Natural killer cell treated with Interleukin-12 subunit alpha and Interleukin-12 subunit beta and Interleukin-15 and Interleukin-18, amount 100 ng/mL, for 72 hours (primary cell): ENCODE data around the gene TROAP. TPM values are rescaled to one million over a fixed set of nuclear protein-coding genes. Genes with fewer than 3 reads are reported as not detected.
"Not testable (repeated sequence)": the region's sequence is repeated elsewhere in the genome, so short reads cannot be mapped to it uniquely, and the experiment has no call there.

Experiments
- ATAC-seq, 2 donors: fragments of 150-1000 bp; cut with Tn5 transposase in 1 of 2; sonication (Bioruptor Pico), chemical (Tn5 transposase) in 1 of 2; 2 replicates each; pipeline ENCODE4 v1.10.0; 2021
- DNase-seq: peaks from one replicate; pipeline ENCODE4 v3.0.0; 2022; ENCODE audit warnings: low spot score
- H3K27ac Mint-ChIP-seq, 2 donors: 1 replicate in 1 of 2; 2 replicates in 1 of 2; pipeline ENCODE4 v1.8.0; 2022; ENCODE audit warnings: mixed read lengths in 2 of 2, mild to moderate bottlenecking in 1 of 2, moderate library complexity in 1 of 2
- H3K27me3 Mint-ChIP-seq, 2 donors: 1 replicate in 1 of 2; 2 replicates in 1 of 2; pipeline ENCODE4 v1.8.0; 2022; ENCODE audit warnings: mixed read lengths in 2 of 2
- H3K36me3 Mint-ChIP-seq: one replicate; pipeline ENCODE4 v1.8.0; 2022; ENCODE audit warnings: mixed read lengths
- H3K4me1 Mint-ChIP-seq, 2 donors: 1 replicate in 1 of 2; 2 replicates in 1 of 2; pipeline ENCODE4 v1.8.0; 2022; ENCODE audit warnings: low read depth in 2 of 2, mixed read lengths in 2 of 2, mild to moderate bottlenecking in 1 of 2
- H3K4me3 Mint-ChIP-seq: one replicate; pipeline ENCODE4 v1.8.0; 2022; ENCODE audit warnings: mixed read lengths
- H3K9me3 Mint-ChIP-seq: 2 replicates; pipeline ENCODE4 v1.8.0; 2022; ENCODE audit warnings: mixed read lengths
- total RNA-seq, 2 donors: library from RNA; stranded (reverse); gene quantifications; one replicate each; pipeline ENCODE4 v1.2.3, GENCODE V29; 2022

The TROAP gene, protein sequence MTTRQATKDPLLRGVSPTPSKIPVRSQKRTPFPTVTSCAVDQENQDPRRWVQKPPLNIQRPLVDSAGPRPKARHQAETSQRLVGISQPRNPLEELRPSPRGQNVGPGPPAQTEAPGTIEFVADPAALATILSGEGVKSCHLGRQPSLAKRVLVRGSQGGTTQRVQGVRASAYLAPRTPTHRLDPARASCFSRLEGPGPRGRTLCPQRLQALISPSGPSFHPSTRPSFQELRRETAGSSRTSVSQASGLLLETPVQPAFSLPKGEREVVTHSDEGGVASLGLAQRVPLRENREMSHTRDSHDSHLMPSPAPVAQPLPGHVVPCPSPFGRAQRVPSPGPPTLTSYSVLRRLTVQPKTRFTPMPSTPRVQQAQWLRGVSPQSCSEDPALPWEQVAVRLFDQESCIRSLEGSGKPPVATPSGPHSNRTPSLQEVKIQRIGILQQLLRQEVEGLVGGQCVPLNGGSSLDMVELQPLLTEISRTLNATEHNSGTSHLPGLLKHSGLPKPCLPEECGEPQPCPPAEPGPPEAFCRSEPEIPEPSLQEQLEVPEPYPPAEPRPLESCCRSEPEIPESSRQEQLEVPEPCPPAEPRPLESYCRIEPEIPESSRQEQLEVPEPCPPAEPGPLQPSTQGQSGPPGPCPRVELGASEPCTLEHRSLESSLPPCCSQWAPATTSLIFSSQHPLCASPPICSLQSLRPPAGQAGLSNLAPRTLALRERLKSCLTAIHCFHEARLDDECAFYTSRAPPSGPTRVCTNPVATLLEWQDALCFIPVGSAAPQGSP
- 100 to 1,000 TPM in 1 of 2 donors, 10 to 100 TPM in 1; 37.4 to 103 TPM for total RNA-seq

DNA sequence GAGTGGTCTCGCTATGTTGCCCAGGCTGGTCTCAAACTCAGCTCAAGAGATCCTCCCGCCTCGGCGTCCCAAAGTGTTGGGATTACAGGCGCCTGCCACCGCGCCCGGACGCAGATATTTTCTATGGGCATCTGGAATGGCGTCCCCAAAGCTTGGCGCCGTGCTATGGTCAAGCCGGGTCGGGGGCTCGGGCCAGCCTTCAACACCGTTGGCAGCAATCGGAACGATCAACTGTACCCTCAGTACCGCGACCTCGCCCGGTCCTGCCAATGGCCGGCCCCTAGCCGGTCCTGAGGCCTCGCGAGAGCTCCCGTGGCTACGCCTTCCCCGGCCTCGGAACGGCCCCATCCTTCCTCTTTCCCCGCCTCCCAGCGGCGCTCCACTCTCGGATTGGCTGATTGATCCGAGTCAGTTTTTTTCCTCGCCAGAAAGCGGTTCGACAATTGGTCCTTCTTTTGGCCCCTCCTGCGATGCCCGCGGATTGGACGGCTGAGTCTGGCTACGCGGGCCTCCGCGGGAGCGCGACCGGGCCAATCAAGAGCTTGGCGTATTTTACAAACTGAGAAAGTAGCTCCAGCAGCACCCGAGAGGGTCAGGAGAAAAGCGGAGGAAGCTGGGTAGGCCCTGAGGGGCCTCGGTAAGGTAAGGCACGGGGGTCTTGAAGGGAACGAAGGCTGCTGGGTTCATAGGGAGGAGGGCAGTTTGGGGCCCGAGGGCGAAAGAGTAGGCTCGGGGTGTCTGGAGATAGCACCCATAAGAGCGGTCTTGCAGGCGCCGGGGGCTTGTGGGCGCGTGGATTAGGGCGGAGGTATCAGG, at the start of gene TROAP:
TSS of gene TROAP (plus strand) at position 548 of the 816 bp plus-strand sequence. CDS start 354 bp downstream, outside the sequence.
- peaks cover 15 to 22% of the 10 kb centered on the region in 2 donors for H3K4me1 Mint-ChIP-seq
- H3K9me3 Mint-ChIP-seq = no peaks in the 10 kb centered on the region
- H3K36me3 Mint-ChIP-seq = no peaks in the 10 kb centered on the region
- DNase-seq (peak; percentile 98), ATAC-seq (peak; percentile 99)
- peak within 1 kb of the TSS; percentile 93 for H3K4me3 Mint-ChIP-seq
- no peaks in the 10 kb centered on the region for H3K27me3 Mint-ChIP-seq
- H3K27ac Mint-ChIP-seq = peak within 1 kb of the TSS; percentile 66 to 68

DNA sequence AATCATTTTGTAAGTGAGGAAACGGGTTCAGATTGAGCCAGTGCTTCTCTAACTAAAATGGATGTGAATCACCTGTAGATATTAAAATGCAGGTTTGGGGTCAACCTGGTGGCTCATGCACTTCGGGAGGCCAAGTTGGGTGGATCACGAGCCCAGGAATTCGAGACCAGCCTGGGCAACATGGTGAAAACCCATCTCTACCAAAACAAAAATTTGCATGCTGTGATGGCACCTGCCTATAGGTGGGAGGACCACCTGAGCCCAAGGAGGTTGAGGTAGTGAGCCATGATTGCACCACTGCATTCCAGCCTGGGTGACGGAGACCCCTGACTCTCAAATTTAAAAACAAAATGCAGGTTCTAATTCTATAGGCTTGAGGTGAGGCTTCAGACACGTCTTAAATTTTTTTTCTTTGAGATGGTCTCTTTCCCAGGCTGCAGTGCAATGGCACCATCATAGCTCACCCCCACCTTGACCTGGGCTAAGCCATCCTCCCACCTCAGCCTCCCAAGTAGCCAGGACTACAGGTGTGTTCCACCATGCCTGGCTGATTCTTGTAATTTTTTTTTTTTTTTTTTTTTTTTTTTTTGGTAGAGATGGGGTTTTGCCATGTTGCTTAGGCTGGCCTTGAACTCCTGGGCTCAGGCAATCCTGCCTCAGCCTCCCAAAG, 49.2 kb upstream of the TROAP start:
- ATAC-seq (no peak), DNase-seq (no peak)
- H3K4me3 Mint-ChIP-seq = no peak overlapping the region
- H3K36me3 Mint-ChIP-seq = peaks cover 19% of the 10 kb centered on the region
- peaks cover under 1 to 3% of the 10 kb centered on the region in 2 donors for H3K4me1 Mint-ChIP-seq
- no peak overlapping the region for H3K27ac Mint-ChIP-seq
- no peaks in the 10 kb centered on the region for H3K27me3 Mint-ChIP-seq
- no peaks in the 10 kb centered on the region for H3K9me3 Mint-ChIP-seq

DNA sequence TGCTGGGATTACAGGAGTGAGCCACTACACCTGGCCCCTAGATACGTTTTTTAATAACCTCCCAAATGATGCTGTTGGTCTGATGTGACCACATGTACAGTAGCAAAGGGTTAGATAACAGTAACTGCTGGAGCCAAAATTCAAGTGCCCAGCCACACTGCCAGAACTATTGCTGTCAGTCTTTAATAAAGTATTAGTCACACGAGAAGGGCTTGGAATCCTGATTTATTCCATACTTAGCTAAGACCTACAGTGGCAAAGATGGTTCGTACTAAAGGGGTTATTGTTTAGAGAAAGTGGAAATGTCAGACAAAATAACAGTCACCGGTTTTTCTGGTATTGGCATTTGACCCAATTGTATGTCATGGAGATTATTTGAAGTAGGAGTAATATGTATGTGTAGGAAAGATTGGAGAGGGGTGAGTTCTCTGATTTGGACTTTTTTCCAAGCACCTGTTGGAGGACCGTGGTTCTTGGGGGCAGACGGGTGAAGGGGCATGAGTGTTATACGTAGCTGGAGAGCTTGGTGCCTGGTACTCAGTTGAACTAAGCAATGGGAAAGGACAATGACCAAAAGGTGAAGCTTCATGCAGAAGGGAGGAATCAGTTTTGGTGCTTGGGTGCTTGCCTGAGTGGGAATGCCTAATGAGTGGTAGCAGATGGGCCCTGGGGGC, 48.5 kb upstream of the TROAP start:
- Mint-ChIP-seq H3K4me1 (peaks cover 0 to 3% of the 10 kb centered on the region in 2 donors), H3K27ac (no peak overlapping the region), H3K27me3 (no peaks in the 10 kb centered on the region), H3K9me3 (no peaks in the 10 kb centered on the region), H3K4me3 (no peak overlapping the region), H3K36me3 (peaks cover 19% of the 10 kb centered on the region)
- DNase-seq (no peak), ATAC-seq (peak in 1 of 2 donors; percentile 22)

DNA sequence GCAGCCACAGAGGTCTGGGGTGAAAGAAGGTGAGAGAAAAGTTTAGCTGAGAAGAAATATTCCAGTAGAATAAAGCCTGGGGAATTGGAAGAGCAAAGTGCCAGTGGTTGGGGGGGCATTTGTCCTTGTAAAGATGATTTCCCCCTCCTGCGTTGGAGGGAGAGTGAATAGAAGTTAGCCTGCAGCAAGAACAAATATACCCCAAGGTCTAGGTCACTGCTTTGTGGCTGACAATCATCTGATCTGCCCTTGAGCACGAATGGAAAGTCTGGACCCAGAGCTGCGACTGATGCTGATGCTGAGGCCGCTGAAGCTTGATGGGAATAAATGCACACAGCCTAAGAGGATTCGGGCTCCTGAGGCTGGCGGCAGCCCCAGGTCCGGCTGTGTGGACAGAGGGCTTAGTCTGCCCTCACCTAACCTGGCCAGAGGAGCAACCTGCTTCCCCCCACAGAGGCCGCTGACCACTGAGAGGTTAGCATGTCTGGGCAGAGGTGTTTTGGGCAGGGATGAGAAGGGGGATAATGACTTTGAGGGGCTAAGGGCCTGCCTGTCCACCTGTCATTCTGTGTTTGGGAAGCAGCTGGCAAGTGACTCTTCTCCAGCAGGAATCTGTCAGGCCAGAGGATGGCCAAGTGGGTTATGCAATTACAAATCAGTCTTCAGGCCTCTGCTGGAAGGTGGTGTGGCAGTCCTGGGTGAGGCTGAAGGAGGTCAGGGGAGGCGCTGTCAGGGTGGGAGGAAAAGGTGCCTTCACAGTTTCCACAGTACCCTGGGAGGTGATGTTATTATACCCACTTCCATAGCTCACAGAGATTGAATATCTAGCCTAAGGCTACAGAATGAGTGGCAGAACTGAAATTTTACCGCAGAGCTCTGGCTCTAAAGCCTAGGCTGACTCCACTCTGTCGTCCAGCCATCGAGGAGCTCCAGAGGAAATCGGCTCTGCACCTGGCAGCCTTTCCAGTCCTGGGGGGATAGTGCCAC, 46.5 kb upstream of the TROAP start:
- Mint-ChIP-seq H3K27ac (no peak overlapping the region), H3K4me3 (no peak overlapping the region), H3K27me3 (peaks cover 3 to 5% of the 10 kb centered on the region in 2 donors), H3K4me1 (peaks cover 0 to 3% of the 10 kb centered on the region in 2 donors), H3K36me3 (peaks cover 12% of the 10 kb centered on the region), H3K9me3 (no peaks in the 10 kb centered on the region)
- peak; percentile 32 to 55 for ATAC-seq
- no peak for DNase-seq

DNA sequence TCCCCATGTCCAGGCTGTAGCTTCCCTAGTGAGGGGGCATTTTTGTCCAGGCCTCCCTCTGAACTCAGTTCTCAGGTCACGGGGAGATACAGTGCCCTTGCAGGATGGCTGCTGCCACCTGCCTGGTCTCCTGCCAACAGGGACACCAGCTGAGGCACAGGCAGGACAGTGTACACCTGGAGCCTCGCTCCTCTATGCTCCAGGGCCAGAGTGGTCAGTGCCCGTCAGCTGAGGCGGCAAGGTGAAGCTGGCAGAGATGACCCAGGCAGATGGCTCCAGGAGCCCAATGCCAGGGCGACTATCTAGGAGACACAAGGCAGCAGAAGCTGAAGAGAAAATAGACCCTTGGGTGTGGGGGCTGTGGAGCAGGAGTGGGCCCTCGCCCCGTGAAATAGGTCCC, 45.6 kb upstream of the TROAP start:
- Mint-ChIP-seq H3K4me1 (peaks cover 0 to 3% of the 10 kb centered on the region in 2 donors), H3K36me3 (peaks cover 12% of the 10 kb centered on the region), H3K4me3 (no peak overlapping the region), H3K27me3 (peaks cover 3 to 6% of the 10 kb centered on the region in 2 donors), H3K27ac (no peak overlapping the region), H3K9me3 (no peaks in the 10 kb centered on the region)
- peak in 1 of 2 donors; percentile 7 for ATAC-seq
- DNase-seq = no peak

DNA sequence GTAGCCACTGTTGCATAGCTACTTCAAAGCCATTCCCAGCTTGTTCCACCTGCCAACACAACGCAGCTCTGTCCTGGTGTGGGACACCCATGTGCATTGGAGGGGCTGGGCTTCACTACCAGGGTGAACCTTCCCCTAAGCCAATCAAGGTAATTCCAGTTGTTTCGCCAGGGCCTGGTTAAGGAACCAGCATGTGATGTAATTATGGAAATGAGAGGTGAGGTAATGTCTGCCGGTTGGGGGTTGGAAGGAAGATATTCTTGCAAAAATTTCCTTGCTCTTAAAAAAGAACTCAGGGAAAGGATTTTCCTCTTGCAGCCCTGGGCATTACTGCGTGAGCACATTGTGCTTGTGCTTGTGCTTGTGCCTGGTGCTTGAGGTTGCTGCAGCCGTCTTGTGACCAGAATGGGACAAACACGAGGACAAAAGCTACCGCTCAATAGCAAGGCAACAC, 43.3 kb upstream of the TROAP start:
- DNase-seq (no peak), ATAC-seq (no peak)
- peaks cover 4 to 6% of the 10 kb centered on the region in 2 donors for H3K27me3 Mint-ChIP-seq
- H3K27ac Mint-ChIP-seq = no peak overlapping the region
- peaks cover 0 to 3% of the 10 kb centered on the region in 2 donors for H3K4me1 Mint-ChIP-seq
- no peak overlapping the region for H3K4me3 Mint-ChIP-seq
- no peaks in the 10 kb centered on the region for H3K9me3 Mint-ChIP-seq
- no peaks in the 10 kb centered on the region for H3K36me3 Mint-ChIP-seq

DNA sequence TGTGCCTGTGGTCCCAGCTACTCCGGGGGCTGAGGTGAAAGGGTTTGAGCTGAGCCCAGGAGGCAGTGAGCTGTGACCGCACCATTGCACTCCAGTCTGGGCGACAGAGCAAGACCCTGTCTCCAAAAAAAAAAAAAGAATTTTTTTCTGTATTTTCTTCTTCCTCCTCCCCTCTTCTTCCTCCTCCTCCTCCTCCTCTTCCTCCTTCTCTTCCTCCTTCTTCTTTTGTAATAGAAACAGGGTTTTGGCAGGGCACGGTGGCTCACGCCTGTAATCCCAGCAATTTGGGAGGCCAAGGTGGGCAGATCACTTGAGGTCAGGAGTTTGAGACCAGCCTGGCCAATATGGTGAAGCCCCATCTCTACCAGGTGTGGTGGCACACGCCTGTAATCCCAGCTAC, 42.5 kb upstream of the TROAP start:
- H3K27ac Mint-ChIP-seq, H3K4me3 Mint-ChIP-seq, H3K4me1 Mint-ChIP-seq, H3K36me3 Mint-ChIP-seq, H3K9me3 Mint-ChIP-seq, DNase-seq, ATAC-seq, H3K27me3 Mint-ChIP-seq: not testable (repeated sequence)

DNA sequence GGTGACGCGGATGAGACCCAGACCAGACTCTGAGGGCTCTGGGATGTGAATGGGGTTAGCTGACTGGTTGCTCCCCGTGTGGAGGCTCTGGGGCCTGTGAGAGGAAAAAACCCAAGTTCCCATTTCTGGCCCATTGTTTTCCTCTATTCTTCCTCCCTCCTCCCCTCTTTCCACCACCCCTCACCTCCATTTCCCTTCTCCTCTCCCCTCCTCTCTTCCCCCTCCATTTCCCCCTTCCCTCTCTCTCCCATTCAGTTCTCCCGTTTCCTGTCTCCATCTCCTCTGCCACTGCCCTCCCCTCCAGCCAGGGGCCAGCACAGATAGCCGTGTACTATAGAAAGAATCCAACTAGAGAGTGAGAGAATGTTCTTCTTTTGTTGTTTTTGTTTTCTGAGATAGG, 40.8 kb upstream of the TROAP start:
- Mint-ChIP-seq H3K9me3 (no peaks in the 10 kb centered on the region), H3K27me3 (peaks cover 14 to 18% of the 10 kb centered on the region in 2 donors), H3K36me3 (no peaks in the 10 kb centered on the region), H3K27ac (no peak overlapping the region), H3K4me3 (no peak overlapping the region), H3K4me1 (no peaks in the 10 kb centered on the region)
- DNase-seq (no peak), ATAC-seq (no peak)

DNA sequence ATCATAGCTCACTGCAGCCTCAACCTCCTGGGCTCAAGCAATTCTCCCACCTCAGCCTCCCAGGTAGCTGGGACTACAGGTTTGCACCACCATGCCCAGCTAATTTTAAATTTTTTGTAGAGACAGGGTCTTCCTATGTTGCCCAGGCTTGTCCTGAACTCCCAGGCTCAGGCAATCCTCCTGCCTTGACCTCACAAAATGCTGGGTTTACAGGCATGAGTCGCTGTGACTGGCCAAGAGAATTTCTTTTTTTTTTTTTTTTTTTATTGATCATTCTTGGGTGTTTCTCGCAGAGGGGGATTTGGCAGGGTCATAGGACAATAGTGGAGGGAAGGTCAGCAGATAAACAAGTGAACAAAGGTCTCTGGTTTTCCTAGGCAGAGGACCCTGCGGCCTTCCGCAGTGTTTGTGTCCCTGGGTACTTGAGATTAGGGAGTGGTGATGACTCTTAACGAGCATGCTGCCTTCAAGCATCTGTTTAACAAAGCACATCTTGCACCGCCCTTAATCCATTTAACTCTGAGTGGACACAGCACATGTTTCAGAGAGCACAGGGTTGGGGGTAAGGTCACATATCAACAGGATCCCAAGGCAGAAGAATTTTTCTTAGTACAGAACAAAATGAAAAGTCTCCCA, 40.2 kb upstream of the TROAP start:
- not testable (repeated sequence) for H3K4me3 Mint-ChIP-seq, ATAC-seq, H3K9me3 Mint-ChIP-seq, DNase-seq, H3K36me3 Mint-ChIP-seq, H3K4me1 Mint-ChIP-seq, H3K27ac Mint-ChIP-seq
- peaks cover 18 to 24% of the 10 kb centered on the region in 2 donors for H3K27me3 Mint-ChIP-seq

DNA sequence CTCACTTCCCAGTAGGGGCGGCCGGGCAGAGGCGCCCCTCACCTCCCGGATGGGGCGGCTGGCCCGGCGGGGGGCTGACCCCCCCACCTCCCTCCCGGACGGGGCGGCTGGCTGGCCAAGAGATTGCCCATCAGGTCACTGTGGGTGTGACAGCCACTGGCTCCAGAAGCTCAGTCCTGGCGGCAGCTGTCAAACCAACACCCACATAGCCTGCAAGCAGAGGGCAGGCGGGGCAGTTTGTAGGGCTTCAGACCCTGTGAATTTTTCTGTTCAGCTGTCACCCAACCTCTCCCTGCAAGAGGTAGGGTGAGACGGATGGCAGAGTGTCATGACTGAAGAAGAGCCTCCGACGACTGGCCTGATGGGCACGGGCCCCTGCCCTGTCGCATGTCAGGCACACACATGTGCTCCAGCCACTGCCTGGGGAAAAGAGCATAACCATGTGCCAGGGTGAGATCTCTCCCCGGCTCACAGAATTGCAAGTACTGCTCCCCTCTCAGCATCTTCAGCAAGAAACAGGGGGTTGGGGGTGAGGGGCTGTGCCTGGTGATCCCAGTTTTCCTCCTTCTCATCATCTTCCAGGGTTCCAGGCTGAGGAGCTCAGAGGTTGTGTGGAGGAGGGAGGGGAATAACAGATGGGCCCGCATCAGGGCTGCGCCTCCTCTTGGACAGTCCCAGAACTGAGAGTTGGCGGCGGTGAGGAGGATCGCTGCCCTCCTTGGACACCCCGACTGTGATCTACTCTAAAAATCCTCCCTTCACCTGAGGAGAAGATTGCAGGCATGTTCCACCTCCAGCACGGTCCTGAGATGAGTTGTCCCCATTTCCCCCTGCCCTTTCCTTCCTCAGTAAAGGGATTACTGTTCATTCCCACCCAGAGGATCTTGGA, 39.3 kb upstream of the TROAP start:
- Mint-ChIP-seq H3K4me3 (no peak overlapping the region), H3K9me3 (no peaks in the 10 kb centered on the region), H3K36me3 (no peaks in the 10 kb centered on the region), H3K27me3 (peaks cover 24 to 31% of the 10 kb centered on the region in 2 donors), H3K27ac (no peak overlapping the region), H3K4me1 (no peaks in the 10 kb centered on the region)
- no peak for DNase-seq
- no peak for ATAC-seq

DNA sequence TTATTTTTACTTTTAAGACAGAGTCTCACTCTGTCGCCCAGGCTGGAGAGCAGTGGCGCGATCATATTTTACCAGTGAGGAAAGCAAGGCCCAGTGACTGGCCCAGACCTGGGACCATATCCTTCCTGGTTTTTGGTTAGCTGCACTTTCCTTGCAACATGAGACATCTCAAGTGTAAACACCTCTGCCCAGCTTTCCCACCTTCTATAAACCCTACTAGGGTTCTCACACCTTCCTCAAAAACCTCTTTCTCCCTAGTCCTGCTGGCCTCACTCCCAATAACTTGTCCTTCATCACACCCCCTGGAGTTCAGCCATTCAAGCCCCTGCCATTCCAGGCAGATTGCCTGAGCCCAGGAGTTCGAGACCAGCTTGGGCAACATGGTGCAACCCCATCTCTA, 38.4 kb upstream of the TROAP start:
- DNase-seq (no peak), ATAC-seq (no peak)
- Mint-ChIP-seq H3K27me3 (peaks cover 26 to 31% of the 10 kb centered on the region in 2 donors), H3K9me3 (no peaks in the 10 kb centered on the region), H3K4me3 (no peak overlapping the region), H3K27ac (no peak overlapping the region), H3K4me1 (no peaks in the 10 kb centered on the region), H3K36me3 (no peaks in the 10 kb centered on the region)
